Activated CD8-positive, alpha-beta T cell treated with anti-CD3 and anti-CD28 coated beads for 36 hours (primary cell): ENCODE results near the gene AMPH. TPM values are rescaled to one million over a fixed set of nuclear protein-coding genes. Genes with fewer than 3 reads are reported as not detected.
A peak's percentile ranks its signal among the peaks of the same experiment; 100 is the strongest.
"Not testable (repeated sequence)": the region's sequence is repeated elsewhere in the genome, so short reads cannot be mapped to it uniquely, and the experiment has no call there.

ENCODE experiments used
- ATAC-seq: fragments of 200-7000 bp; cut with Tn5 transposase; one replicate; pipeline ENCODE4 v1.10.0; 2021; ENCODE audit warnings: mild to moderate bottlenecking, moderate library complexity
- CTCF ChIA-PET: fragments of 350-600 bp; sonication (Branson Sonifier 250); formaldehyde crosslinking; loops from one replicate; lab custom pipeline; 2021; ENCODE audit warnings: antibody characterized with exemption; lab: Charles Lee
- POLR2A ChIA-PET: fragments of 350-600 bp; sonication (Branson Sonifier 250); formaldehyde crosslinking; loops from one replicate; lab custom pipeline; 2021; ENCODE audit warnings: antibody characterized with exemption; lab: Charles Lee
- DNase-seq: peaks from one replicate; pipeline ENCODE4 v3.0.0-alpha.2; 2020
- H3K27ac Mint-ChIP-seq: one replicate; pipeline ENCODE4 v1.8.0; 2021; ENCODE audit warnings: mild to moderate bottlenecking, mixed read lengths
- H3K27me3 Mint-ChIP-seq: one replicate; pipeline ENCODE4 v1.8.0; 2021; ENCODE audit warnings: mixed read lengths
- H3K36me3 Mint-ChIP-seq: one replicate; pipeline ENCODE4 v1.8.0; 2021; ENCODE audit warnings: low read depth, mixed read lengths
- H3K4me1 Mint-ChIP-seq: one replicate; pipeline ENCODE4 v1.8.0; 2021; ENCODE audit warnings: low read depth, mixed read lengths
- H3K4me3 Mint-ChIP-seq: one replicate; pipeline ENCODE4 v1.8.0; 2021; ENCODE audit warnings: mild to moderate bottlenecking, moderate library complexity, mixed read lengths
- H3K9me3 Mint-ChIP-seq: one replicate; pipeline ENCODE4 v1.8.0; 2021; ENCODE audit warnings: mixed read lengths
- intact Hi-C: fragments of 100-400 bp; cut with micrococcal nuclease; formaldehyde crosslinking; loops from one replicate; pipeline ENCODE4 v1.10.0; 2022
- total RNA-seq, 2 experiments: library from RNA; stranded (reverse); gene quantifications; one replicate each; pipeline ENCODE4 v1.2.3, GENCODE V29; 2021
- TF ChIP-seq, protein P1 (sequence below): fragments of 200-600 bp; IDR thresholded peaks from one replicate; pipeline ENCODE4 v1.8.0; 2022; ENCODE audit warnings: antibody characterized with exemption, mild to moderate bottlenecking

The AMPH gene
- total RNA-seq, 2 experiments from 2014 or later: not detected

GRCh38 chr7:38339953-38340819 lies 291.0 kb downstream of the AMPH start:
- intact Hi-C loops: loop anchor here (5.0 kb wide), 1 partner anchor 123 kb away; no protein-coding TSS in a partner anchor
- CTCF ChIA-PET: interaction anchor here (0.9 to 7.2 kb wide), 9 partner anchors 9 to 125 kb away, joined by 3 to 52 read pairs (median 8); no protein-coding TSS in a partner anchor
- peaks cover 53% of the 10 kb centered on the region for H3K4me1 Mint-ChIP-seq

DNA sequence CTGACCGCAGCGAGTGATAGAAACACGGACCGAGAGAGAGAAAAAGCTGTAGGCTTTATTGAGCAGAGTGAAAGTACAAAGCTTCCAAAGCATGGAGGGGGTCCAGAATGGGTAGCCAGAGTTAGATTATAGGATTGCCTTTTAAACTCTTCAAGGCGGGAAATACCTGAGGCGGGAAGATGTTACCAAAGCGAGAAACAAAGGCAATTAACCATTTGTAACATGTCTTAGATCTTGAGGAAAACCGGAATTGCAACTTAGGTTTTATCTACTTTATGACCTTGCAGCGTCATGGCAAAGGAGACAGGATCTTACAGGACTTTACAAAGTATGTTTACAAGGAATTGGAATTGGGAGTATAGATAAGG lies 295.0 kb downstream of the AMPH start:
- H3K9me3 Mint-ChIP-seq, ATAC-seq, DNase-seq, H3K36me3 Mint-ChIP-seq, H3K27me3 Mint-ChIP-seq: not testable (repeated sequence)
- Mint-ChIP-seq H3K4me3 (peak overlapping the region; percentile 71), H3K4me1 (peaks cover 44% of the 10 kb centered on the region), H3K27ac (peak overlapping the region; percentile 88)
- CTCF ChIA-PET: interaction anchor here (0.7 to 5.1 kb wide), 36 partner anchors 9 to 233 kb away, joined by 3 to 163 read pairs (median 7); no protein-coding TSS in a partner anchor
- POLR2A ChIA-PET: interaction anchor here (1.0 to 1.2 kb wide), 2 partner anchors 8 to 13 kb away, joined by 3 to 5 read pairs; no protein-coding TSS in a partner anchor
- intact Hi-C loops: loop anchor here (5.0 kb wide), 1 partner anchor 119 kb away; no protein-coding TSS in a partner anchor

More at GRCh38 chr7:38339953-38340819, 291.0 kb downstream of the AMPH start:
- TF ChIP-seq, protein P1, sequence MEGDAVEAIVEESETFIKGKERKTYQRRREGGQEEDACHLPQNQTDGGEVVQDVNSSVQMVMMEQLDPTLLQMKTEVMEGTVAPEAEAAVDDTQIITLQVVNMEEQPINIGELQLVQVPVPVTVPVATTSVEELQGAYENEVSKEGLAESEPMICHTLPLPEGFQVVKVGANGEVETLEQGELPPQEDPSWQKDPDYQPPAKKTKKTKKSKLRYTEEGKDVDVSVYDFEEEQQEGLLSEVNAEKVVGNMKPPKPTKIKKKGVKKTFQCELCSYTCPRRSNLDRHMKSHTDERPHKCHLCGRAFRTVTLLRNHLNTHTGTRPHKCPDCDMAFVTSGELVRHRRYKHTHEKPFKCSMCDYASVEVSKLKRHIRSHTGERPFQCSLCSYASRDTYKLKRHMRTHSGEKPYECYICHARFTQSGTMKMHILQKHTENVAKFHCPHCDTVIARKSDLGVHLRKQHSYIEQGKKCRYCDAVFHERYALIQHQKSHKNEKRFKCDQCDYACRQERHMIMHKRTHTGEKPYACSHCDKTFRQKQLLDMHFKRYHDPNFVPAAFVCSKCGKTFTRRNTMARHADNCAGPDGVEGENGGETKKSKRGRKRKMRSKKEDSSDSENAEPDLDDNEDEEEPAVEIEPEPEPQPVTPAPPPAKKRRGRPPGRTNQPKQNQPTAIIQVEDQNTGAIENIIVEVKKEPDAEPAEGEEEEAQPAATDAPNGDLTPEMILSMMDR: no peak
- peak overlapping the region; percentile 84 for H3K4me3 Mint-ChIP-seq
- H3K9me3 Mint-ChIP-seq: no peaks in the 10 kb centered on the region
- ATAC-seq (peak; percentile 59), DNase-seq (peak; percentile 40)
- peaks cover 5% of the 10 kb centered on the region for H3K36me3 Mint-ChIP-seq
- peak overlapping the region; percentile 89 for H3K27ac Mint-ChIP-seq
- H3K27me3 Mint-ChIP-seq: no peaks in the 10 kb centered on the region
- POLR2A ChIA-PET: interaction anchor here (0.7 to 1.2 kb wide), 4 partner anchors 9 to 120 kb away, joined by 3 read pairs; no protein-coding TSS in a partner anchor

DNA sequence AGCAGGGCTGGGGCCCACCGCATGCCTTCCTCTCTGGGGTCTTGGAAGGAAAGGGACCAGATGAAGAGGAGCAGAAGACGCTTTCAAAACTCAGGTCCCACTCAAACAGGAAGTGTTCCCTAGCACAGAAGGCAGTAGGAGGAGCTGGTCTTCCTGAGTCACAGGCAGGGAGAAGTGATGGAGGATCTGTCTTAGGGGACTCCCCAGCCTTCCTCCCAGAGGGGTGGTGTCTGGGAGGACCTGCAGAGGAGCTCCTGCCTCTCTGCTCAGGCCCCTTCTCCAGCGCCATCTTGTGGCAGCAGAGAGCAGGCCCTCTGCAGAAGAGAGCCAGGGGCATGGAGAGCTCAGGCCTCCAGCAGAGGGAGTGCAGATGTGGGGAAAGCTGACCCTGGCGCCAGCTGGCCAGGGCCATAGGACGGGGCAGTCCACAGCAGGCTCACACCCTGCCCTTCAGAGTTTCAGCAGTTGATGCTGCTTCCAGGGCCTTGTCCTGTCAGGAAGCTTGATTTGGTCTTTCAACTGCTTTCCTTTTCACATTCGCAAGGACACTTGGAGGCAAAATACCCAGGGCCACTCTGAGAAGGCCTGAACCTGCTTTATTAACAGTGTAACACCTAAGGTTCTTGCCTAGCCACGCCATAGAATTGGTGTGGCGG lies 295.6 kb downstream of the AMPH start:
- peak overlapping the region; percentile 71 for H3K4me3 Mint-ChIP-seq
- no peaks in the 10 kb centered on the region for H3K9me3 Mint-ChIP-seq
- peak overlapping the region; percentile 88 for H3K27ac Mint-ChIP-seq
- H3K27me3 Mint-ChIP-seq: no peaks in the 10 kb centered on the region
- H3K4me1 Mint-ChIP-seq: peaks cover 44% of the 10 kb centered on the region
- CTCF ChIA-PET: interaction anchor here (0.6 to 5.1 kb wide), 40 partner anchors 9 to 232 kb away, joined by 3 to 163 read pairs (median 6); no protein-coding TSS in a partner anchor
- H3K36me3 Mint-ChIP-seq: peaks cover 2% of the 10 kb centered on the region
- ATAC-seq: peak; percentile 88
- TF ChIP-seq, protein P1: peak; percentile 86
- DNase-seq: peak; percentile 88
- POLR2A ChIA-PET: interaction anchor here (0.6 to 1.4 kb wide), 5 partner anchors 8 to 207 kb away, joined by 3 to 5 read pairs (median 3); no protein-coding TSS in a partner anchor
- intact Hi-C loops: loop anchor here (5.0 kb wide), 1 partner anchor 118 kb away; no protein-coding TSS in a partner anchor

DNA sequence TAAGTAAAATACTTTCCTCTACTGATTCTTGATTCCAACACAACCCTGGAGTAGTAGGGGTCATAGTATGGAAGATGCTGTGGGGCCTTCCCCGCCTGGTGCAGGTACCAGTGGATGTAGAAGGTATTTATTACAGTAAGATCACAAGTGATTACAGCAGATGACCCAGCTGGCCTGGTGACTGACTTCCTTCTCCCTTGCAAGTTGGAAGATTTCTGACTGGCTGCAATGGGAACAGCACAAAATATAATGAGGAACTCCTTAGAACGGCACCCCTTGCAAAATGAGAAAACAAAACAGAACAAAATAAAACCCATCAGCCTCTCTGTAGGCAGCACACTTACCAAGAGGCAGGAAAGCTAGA lies 296.1 kb downstream of the AMPH start:
- H3K36me3 Mint-ChIP-seq: peaks cover 2% of the 10 kb centered on the region
- H3K4me3 Mint-ChIP-seq: peak overlapping the region; percentile 71
- intact Hi-C loops: loop anchor here (5.0 kb wide), 1 partner anchor 118 kb away; no protein-coding TSS in a partner anchor
- H3K27me3 Mint-ChIP-seq: no peaks in the 10 kb centered on the region
- ATAC-seq: no peak
- TF ChIP-seq, protein P1: no peak
- H3K9me3 Mint-ChIP-seq: no peaks in the 10 kb centered on the region
- no peak for DNase-seq
- peaks cover 44% of the 10 kb centered on the region for H3K4me1 Mint-ChIP-seq
- H3K27ac Mint-ChIP-seq: peak overlapping the region; percentile 88
- ChIA-PET CTCF (interaction anchor here (0.6 to 5.1 kb wide), 34 partner anchors 8 to 232 kb away, joined by 3 to 163 read pairs (median 7); no protein-coding TSS in a partner anchor), POLR2A (interaction anchor here (0.6 to 1.4 kb wide), 4 partner anchors 9 to 208 kb away, joined by 3 to 4 read pairs (median 3); no protein-coding TSS in a partner anchor)

- Mint-ChIP-seq H3K4me3 (peak overlapping the region; percentile 71), H3K27ac (peak overlapping the region; percentile 62)
- intact Hi-C loops: no loop called here
Measured at GRCh38 chr7:38334163-38334562, 297.0 kb downstream of the AMPH start.

More at GRCh38 chr7:38334163-38334562, 297.0 kb downstream of the AMPH start:
- ATAC-seq (no peak), DNase-seq (no peak)
- Mint-ChIP-seq H3K36me3 (peaks cover 2% of the 10 kb centered on the region), H3K27me3 (no peaks in the 10 kb centered on the region), H3K9me3 (no peaks in the 10 kb centered on the region), H3K4me1 (peaks cover 45% of the 10 kb centered on the region)
- ChIA-PET POLR2A (no interaction called here), CTCF (interaction anchor here (0.6 to 5.1 kb wide), 10 partner anchors 11 to 1350 kb away, joined by 3 to 163 read pairs (median 36); no protein-coding TSS in a partner anchor)
- TF ChIP-seq, protein P1: no peak
